NT2/D1 (cell line): ENCODE data around the gene PFDN5.
A peak's percentile ranks its signal among the peaks of the same experiment; 100 is the strongest.

Source experiments
- DNase-seq: peaks from one replicate; pipeline ENCODE4 v3.0.0-alpha.2; 2011; ENCODE audit warnings: low read depth, low spot score
- H3K27me3 ChIP-seq: 2 replicates; pipeline ENCODE4 v1.6.0; 2011; ENCODE audit warnings: mild to moderate bottlenecking; ENCODE audit not compliant: insufficient read length, insufficient read depth
- H3K36me3 ChIP-seq: 2 replicates; pipeline ENCODE4 v1.6.1; 2011; ENCODE audit warnings: mild to moderate bottlenecking, low read length, mixed read lengths; ENCODE audit not compliant: insufficient read depth, insufficient read length
- H3K4me1 ChIP-seq: 2 replicates; pipeline ENCODE4 v1.5.1; 2011; ENCODE audit not compliant: insufficient read depth, insufficient read length
- H3K4me3 ChIP-seq: 2 replicates; pipeline ENCODE4 v1.5.1; 2011; ENCODE audit warnings: low read depth; ENCODE audit not compliant: insufficient read length
- H3K9ac ChIP-seq: 2 replicates; pipeline ENCODE4 v1.6.0; 2011; ENCODE audit warnings: low read depth; ENCODE audit not compliant: insufficient read length
- H3K9me3 ChIP-seq: 2 replicates; pipeline ENCODE4 v1.5.1; 2011; ENCODE audit warnings: mild to moderate bottlenecking, low read length; ENCODE audit not compliant: insufficient read depth
- SUZ12 ChIP-seq: IDR thresholded peaks from 2 replicates; pipeline ENCODE4 v1.6.1; 2011; ENCODE audit not compliant: insufficient read length, insufficient read depth; ENCODE audit errors: extremely low read depth
- YY1 ChIP-seq: IDR thresholded peaks from 2 replicates; pipeline ENCODE4 v1.6.1; 2011; ENCODE audit not compliant: insufficient read length, insufficient read depth
- ZNF274 ChIP-seq: IDR thresholded peaks from 2 replicates; pipeline ENCODE4 v1.6.1; 2011; ENCODE audit warnings: mild to moderate bottlenecking, low read depth, low read length

Gene PFDN5

GRCh38 chr12:53324113-53324778 lies 28.9 kb downstream of the PFDN5 start:
- Histone ChIP-seq H3K4me1 (peaks cover 9% of the 10 kb centered on the region), H3K36me3 (peaks cover 7% of the 10 kb centered on the region), H3K9ac (peak overlapping the region; percentile 65), H3K9me3 (no peaks in the 10 kb centered on the region), H3K4me3 (peak overlapping the region; percentile 40), H3K27me3 (peaks cover 31% of the 10 kb centered on the region)
- DNase-seq, result no peak
- TF ChIP-seq ZNF274, result no peak
- no peak for TF ChIP-seq YY1
- TF ChIP-seq SUZ12, result no peak

- Histone ChIP-seq H3K4me3 (peak overlapping the region; percentile 40), H3K27me3 (peaks cover 31% of the 10 kb centered on the region), H3K9ac (peak overlapping the region; percentile 74), H3K36me3 (peaks cover 4% of the 10 kb centered on the region), H3K9me3 (no peaks in the 10 kb centered on the region), H3K4me1 (peaks cover 12% of the 10 kb centered on the region)
- no peak for TF ChIP-seq YY1
- no peak for TF ChIP-seq ZNF274
- TF ChIP-seq SUZ12, result no peak
- DNase-seq, result peak; percentile 80
Observed at GRCh38 chr12:53324779-53325510, 29.6 kb downstream of the PFDN5 start.

- Histone ChIP-seq H3K4me3 (peak overlapping the region; percentile 40), H3K9ac (peak overlapping the region; percentile 79), H3K4me1 (peaks cover 12% of the 10 kb centered on the region), H3K36me3 (no peaks in the 10 kb centered on the region), H3K9me3 (no peaks in the 10 kb centered on the region), H3K27me3 (peaks cover 31% of the 10 kb centered on the region)
- TF ChIP-seq ZNF274, result no peak
- no peak for TF ChIP-seq YY1
- no peak for TF ChIP-seq SUZ12
- no peak for DNase-seq
Observed at GRCh38 chr12:53325511-53326061, 30.2 kb downstream of the PFDN5 start.

GRCh38 chr12:53326460-53327185 lies 31.3 kb downstream of the PFDN5 start:
- peak overlapping the region; percentile 22 for H3K9ac ChIP-seq
- peaks cover 31% of the 10 kb centered on the region for H3K27me3 ChIP-seq
- DNase-seq, result no peak
- H3K4me1 ChIP-seq, result peaks cover 12% of the 10 kb centered on the region
- TF ChIP-seq SUZ12 (no peak), ZNF274 (no peak), YY1 (no peak)
- no peak overlapping the region for H3K4me3 ChIP-seq
- H3K9me3 ChIP-seq, result no peaks in the 10 kb centered on the region
- no peaks in the 10 kb centered on the region for H3K36me3 ChIP-seq

- TF ChIP-seq ZNF274 (no peak), YY1 (no peak), SUZ12 (no peak)
- H3K36me3 ChIP-seq, result no peaks in the 10 kb centered on the region
- H3K4me3 ChIP-seq, result no peak overlapping the region
- no peak for DNase-seq
- peaks cover 31% of the 10 kb centered on the region for H3K27me3 ChIP-seq
- H3K4me1 ChIP-seq, result peaks cover 12% of the 10 kb centered on the region
- no peaks in the 10 kb centered on the region for H3K9me3 ChIP-seq
- peak overlapping the region; percentile 52 for H3K9ac ChIP-seq
Observed at GRCh38 chr12:53327435-53328042, 32.2 kb downstream of the PFDN5 start.

- peaks cover 31% of the 10 kb centered on the region for H3K27me3 ChIP-seq
- no peaks in the 10 kb centered on the region for H3K36me3 ChIP-seq
- no peak overlapping the region for H3K4me3 ChIP-seq
- H3K4me1 ChIP-seq, result peaks cover 12% of the 10 kb centered on the region
- H3K9me3 ChIP-seq, result no peaks in the 10 kb centered on the region
- no peak for DNase-seq
- TF ChIP-seq YY1 (no peak), ZNF274 (no peak), SUZ12 (no peak)
- peak overlapping the region; percentile 52 for H3K9ac ChIP-seq
Observed at GRCh38 chr12:53328043-53328435, 32.7 kb downstream of the PFDN5 start.
